Vagina (tissue), 2 donors: Measurements from ENCODE around the gene LRRFIP1.

Experiments
- POLR2A ChIP-seq, 2 donors: fragments of 450-650 bp; IDR thresholded peaks; one replicate each; pipeline ENCODE4 v1.6.1; 2017; ENCODE audit warnings: antibody characterized with exemption in 2 of 2, mild to moderate bottlenecking in 2 of 2, moderate library complexity in 2 of 2
- TF ChIP-seq, protein P1 (sequence below), 3 experiments: fragments of 450-650 bp in 2 of 3; fragments of 200-600 bp in 1 of 3; sonication (generic) in 1 of 3; IDR thresholded peaks; one replicate each; pipeline ENCODE4 v1.5.1; 2017 to 2019; ENCODE audit warnings: antibody characterized with exemption in 3 of 3, mild to moderate bottlenecking in 2 of 3, moderate library complexity in 2 of 3

DNA sequence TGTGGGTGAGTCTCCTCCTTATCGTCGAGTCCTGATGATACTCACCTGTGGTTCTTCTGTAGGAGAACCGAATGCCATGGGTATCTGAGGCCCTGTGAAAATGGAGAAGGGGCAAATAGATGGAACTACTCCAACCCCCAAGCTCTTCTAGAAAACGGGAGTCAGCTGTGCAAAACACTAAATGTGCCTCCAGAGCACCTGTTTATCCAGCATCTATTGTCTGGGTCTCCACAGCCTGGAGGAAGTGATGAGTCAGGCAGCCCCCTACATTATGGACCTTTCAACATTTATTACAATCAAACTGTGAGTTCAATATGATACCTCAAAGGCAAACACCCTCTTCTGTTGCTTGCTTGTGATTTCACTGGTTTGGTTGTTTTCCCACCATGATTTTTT, 9.8 kb upstream of the LRRFIP1 start:
- TF ChIP-seq, protein P1, sequence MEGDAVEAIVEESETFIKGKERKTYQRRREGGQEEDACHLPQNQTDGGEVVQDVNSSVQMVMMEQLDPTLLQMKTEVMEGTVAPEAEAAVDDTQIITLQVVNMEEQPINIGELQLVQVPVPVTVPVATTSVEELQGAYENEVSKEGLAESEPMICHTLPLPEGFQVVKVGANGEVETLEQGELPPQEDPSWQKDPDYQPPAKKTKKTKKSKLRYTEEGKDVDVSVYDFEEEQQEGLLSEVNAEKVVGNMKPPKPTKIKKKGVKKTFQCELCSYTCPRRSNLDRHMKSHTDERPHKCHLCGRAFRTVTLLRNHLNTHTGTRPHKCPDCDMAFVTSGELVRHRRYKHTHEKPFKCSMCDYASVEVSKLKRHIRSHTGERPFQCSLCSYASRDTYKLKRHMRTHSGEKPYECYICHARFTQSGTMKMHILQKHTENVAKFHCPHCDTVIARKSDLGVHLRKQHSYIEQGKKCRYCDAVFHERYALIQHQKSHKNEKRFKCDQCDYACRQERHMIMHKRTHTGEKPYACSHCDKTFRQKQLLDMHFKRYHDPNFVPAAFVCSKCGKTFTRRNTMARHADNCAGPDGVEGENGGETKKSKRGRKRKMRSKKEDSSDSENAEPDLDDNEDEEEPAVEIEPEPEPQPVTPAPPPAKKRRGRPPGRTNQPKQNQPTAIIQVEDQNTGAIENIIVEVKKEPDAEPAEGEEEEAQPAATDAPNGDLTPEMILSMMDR (IDR thresholded peaks at IDR 0.05): no peak
- no peak for TF ChIP-seq POLR2A (IDR thresholded peaks at IDR 0.05)
